NCI-H1930 (cell line): ENCODE results near the gene ROBO4.

Experiments
- DNase-seq, 2 experiments: peaks; one replicate each; lab custom pipeline; 2025; lab: John Stamatoyannopoulos, UW

ROBO4 gene

DNA sequence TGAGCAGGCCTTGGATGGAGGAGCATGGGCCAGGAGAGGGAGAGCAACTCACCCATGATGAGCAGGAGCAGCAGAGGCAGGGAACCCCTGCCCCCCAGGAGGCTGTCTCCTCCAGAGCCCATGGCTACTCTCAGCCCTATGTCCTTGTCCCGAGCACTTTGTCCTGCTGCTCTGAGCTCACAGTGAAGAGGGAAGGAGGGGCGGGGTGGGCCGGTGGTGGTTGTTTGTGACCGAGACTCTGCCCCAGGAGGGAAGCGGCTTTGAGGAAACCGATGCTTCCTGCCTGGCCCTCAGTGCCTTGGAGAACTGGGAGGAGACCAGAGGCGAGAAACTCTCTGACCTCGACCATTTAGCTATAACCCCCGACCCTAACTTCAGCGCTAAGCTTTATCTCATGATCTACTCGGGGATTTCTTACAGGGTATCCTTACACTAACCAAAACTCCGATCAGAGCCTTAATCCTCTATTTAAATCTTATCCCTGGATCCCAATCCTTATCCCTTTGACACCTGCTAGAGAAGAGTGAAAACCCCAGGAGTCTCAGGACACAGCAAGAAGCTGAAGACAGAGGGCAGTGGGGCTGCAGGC lies at the start of gene ROBO4:
ROBO4 (minus strand) TSS at position 192 of the 589 bp plus-strand sequence; CDS start at position 122, 70 bp downstream.
- DNase-seq = no peak

DNA sequence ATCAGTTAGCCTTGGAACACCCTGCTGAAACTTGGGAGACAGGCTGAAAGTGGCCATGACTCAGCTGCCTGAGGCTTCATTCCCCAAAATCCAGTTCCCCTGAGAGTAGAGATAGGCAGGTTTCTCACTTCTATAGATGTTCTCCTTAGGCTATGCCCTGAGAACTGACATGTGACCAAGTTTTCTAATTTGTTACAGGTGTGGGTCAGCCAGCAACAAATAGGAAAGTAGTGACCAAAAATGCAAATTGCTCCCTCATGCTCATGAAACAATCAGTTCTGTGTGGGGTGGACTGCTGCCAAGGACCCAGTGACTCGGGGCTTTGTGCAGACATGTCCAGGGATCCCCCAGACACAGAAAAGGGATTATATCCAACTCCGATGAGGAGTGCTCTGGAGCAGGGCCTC lies 49.1 kb upstream of the ROBO4 start:
- DNase-seq = no peak

DNA sequence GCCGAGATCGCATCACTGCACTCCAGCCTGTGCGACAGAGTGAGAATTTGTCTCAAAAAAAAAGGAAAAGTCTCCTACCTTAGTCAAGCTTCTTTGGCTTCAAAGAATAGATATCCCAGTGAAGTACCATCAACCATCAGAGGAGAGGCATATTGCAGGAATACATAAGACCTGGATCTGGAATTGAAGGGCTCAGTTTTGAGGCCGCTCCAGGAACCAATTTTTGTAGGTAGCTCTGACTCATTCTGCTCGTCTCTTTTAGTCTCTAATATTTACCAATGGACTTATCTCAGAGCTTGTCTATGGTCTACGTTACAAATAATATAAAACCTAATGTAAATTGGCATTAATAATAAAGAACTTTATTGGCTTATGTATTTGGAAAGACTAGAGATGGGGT lies 48.2 kb upstream of the ROBO4 start:
- no peak for DNase-seq

DNA sequence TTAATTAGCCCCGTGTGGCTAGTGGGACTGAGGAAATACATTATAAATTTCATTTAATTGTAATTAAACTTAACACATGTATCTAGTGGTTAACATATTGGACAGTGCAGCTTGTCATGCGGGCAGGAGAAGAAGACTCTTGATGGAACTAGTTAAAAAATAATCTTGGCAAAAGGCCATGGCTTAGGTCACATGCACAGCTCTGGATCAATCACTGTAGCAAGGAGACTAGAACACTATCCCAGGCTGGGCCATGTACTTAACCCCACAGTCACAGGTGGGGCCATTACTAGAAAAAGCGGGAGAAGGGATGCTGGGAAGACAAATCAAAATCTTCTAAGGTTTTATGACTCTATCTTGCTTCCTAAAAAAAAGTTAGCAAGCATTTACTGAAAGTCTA lies 46.9 kb upstream of the ROBO4 start:
- no peak for DNase-seq

DNA sequence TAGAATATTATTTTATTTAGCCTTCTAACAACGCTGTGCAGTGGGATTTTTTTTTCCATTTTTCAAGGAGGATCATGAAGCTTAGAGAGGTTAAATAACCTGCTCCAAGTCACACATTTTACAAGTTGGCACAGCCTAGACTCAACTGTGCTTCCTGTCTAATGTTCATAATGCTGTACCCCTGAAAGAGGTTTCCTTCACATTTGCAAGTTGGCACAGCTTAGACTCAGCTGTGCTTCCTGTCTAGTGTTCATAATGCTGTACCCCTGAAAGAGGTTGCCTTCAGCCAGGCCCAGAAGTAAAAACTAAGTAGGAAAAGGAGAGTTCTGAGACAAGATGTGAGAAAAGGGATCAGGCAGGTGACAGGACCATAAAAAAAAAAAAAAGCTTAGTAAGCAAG lies 46.1 kb upstream of the ROBO4 start:
- no peak for DNase-seq

DNA sequence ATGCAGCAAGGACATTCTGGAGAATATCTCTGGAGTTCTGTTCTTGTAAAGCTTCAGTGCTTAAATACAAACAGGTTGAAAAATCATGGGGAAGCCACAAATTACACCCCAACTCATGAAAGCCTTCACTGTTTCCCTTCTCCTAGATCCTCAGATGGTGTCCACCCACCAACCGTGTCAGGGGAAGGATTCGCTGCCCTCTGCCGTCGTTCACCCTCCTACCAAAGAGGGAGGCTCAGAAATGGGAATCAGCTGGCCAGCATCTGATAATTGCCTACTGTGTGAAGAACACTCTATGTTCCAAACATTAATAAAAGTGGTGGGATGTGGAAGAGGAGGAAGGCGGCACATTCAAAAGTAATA lies 45.6 kb upstream of the ROBO4 start:
- no peak for DNase-seq

DNA sequence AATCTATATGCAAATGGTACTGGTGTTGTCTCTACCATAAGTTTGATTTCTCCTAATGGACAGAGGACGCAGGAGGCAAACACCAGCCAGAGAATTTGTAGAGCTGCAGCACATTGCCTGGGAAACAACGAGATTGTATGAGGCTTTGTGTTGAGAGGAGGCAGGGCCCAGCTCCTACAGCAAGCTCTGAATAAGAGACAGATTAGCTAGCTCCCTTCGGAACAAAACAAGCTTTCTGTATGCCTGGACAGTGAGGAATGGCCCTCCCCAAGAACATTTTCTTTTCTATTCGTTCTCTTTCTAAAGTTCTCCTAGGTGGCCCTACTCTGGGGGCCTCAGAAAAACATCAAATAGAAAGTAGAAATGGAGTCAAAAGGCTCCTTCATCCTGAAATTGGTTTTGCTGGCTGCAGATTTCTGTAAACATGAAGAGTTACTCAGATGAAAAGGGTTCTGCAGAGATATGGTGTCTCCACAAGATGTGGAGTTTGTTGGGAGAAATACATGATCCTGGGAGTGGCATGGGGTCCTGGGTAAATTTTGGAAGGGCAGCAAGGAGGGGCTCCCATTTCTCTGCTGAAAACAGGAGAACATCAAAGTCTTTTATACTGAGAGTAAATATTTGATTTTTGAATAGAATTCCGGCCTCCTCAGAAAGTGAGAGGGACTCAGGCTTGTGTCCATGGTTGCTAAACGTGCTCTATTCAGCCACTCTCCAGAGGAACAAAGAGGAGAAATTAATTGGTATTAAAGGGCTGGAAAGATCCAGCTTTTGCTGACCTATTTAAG lies 45.0 kb upstream of the ROBO4 start:
- DNase-seq = no peak

DNA sequence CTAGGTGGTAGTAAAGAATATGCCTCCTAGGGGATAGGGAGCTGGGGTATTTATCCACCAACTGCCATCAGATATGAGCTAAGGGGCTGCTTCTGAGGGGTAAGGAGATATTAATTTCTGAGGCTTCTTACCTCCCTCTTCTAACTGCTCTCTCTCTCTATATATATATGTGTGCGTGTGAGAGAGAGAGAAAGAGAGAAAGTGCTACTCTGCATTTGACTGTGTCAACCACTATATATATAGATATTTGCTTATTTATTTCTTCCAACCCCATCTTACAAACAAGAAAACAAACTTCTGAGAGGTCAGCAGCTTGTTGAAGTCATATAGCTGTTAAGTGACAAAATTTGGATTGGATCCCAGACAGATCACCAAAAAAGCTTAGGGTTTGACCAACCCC lies 44.0 kb upstream of the ROBO4 start:
- no peak for DNase-seq

DNA sequence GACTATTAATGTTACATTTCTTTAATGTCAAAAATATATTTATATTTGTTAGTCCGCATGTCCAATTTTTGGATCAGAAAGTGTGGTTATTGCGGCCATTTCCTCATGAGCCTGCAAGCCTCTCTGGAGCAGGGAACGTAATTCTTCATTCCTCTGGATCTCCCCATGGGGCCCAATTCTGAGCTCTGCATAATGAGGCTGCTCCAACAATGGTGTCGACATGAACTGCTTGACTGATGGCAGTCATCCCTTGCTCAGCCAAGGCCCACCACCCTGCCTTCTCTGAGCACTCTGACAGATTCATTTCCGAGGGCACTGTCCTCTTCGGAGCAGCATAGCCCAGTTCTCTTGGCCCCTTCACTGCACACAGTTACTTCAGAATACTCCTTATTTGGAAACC lies 41.3 kb upstream of the ROBO4 start:
- DNase-seq = no peak

DNA sequence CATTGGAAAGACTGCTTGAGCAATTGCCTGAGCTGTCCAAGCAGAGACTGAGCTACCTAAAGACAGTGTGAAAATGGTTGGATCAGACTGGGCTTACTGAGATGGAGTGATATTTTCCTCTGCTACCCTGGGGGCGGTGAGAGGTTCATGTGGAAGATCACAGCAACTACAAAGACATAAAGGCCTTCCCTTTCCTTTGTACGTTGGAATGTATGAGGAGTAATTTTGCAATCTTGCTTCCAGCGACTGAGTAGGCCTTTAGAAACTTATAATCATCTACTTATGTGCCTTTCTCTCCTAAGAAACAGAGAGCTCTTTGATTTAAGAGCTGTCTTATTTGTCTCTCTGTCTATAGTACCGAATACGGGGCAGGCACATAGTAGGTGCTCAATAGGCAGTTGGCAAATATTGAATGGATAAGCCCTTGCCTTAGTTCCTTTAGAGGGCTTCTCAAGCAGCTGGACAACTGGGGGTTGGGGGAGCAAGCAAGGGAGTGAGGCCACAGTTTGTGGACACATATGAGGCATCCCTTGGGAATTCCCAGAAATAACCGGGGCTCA lies 40.6 kb upstream of the ROBO4 start:
- DNase-seq = no peak

DNA sequence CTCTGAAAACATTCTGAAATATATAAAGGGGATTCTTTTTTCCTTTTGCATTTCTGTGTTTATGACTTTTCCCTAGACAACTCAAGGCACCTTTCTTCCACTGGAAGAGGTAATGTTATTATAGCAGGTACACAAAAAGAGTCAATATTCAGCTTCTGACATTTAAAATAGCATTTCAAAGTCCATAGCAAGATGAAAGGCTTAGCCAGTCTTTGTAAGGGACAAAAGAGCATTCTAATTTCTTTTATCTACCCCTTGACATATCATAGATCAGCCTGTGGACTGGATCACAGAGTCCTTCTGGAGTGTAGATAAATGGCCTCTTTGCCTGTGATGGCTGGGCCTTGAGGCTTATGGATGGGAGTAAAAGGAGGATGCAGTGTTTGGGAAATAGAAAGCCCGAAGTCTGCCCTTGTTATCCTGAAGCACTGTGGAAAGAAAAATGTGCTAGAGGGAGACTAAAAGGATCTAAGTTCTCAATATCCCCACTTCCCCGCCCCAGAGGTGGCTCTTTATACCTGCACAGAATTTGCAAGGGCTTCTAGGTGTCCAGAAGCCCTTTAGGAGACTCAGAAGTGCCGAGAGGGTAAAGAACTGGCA lies 39.8 kb upstream of the ROBO4 start:
- DNase-seq = no peak

DNA sequence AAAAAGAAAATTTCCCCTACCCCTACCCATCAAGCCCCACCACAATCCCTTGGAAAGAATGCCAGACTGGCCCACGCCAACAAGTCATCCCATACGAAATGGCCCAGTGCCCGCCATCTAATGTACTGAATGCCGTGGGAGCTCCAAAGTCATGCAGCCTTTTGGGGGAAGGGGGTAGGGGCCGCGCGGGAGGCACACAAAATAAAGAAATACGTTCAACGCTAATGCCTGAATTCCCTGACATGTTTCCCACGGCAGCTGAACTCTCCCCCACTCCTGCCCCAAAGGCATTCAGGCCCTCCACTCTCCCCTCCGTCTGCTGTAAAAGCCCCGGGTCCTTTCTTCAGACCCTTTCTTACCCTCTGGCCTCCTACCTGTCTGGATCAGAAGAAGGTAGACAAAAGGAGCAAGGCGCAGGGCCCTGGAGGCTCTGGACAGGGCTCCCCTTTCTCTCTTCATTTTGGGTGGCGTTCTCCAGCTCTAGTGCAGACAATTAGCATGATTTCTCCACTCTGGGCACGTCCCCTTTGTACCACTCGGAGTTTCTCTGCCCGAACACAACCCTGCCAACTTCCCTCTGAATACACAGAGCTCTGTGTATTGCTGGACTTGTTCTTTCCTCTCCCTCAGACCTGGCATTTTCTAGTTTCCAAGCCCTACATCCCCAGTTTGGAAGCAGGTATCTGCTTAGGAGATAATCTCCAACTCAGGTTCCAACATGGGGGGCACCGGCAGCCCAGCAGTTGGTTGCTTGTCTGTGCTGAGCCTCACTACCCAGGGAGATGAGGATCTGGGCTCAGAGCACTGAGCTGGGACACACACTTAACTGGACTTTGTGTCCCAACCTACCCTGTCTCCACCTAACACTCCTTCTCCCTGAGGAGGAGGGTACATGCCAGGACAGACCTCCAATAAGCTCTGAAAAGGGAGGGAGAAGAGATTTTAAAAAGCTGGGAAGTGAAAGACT lies 38.2 kb upstream of the ROBO4 start, which contains the start of gene HEPACAM:
HEPACAM (minus strand) TSS at position 500 of the 967 bp plus-strand sequence; CDS start at position 459, 41 bp downstream.
- no peak for DNase-seq

DNA sequence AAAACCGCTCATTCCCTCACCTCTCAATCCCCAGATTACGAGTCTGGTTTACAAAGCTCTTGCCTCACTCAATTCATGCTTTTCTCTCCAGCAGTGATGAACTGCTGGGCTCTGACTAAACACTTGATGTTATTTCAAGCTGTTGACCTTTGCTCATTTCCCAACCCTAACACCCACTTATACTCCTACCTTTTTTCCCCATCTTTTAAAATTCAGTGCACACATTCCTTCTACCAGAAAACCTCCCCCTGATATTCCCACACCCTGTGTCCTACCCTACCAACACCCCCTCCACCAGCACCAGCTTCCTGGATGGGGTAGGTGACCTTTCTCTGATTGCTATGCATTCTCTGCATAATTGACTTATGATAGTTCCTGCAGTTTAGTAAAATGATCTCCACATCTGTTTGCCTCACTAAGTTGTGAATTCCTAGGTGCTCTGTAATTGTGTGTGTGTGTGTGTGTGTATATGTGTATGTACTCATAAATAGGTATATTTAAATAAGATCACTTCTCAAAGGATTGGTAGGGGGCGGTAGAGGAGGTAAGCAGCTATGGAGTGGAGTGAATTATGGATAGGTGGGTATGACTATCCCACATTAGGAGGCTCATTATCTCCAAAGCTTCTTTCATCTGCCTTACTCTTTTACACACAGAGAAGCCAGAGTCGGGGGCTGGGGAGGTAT lies 37.3 kb upstream of the ROBO4 start:
- no peak for DNase-seq

DNA sequence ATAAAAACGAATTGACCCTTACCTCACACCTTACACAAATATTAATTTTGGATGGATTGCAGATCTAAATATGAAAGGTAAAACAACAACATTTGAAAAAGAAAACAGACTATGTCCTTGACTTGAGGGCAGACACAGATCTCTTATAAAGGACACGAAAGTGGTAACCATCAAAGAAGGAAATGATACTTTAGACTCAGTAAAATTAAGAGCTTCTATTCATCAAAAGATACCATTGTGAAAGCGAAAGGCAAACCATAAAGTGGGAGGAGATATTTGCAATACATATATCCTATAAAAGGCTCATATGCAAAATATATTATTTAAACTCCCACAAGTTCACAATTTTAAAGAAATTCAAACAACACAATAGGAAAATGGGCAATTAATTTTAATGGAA lies 33.1 kb upstream of the ROBO4 start:
- DNase-seq = no peak

DNA sequence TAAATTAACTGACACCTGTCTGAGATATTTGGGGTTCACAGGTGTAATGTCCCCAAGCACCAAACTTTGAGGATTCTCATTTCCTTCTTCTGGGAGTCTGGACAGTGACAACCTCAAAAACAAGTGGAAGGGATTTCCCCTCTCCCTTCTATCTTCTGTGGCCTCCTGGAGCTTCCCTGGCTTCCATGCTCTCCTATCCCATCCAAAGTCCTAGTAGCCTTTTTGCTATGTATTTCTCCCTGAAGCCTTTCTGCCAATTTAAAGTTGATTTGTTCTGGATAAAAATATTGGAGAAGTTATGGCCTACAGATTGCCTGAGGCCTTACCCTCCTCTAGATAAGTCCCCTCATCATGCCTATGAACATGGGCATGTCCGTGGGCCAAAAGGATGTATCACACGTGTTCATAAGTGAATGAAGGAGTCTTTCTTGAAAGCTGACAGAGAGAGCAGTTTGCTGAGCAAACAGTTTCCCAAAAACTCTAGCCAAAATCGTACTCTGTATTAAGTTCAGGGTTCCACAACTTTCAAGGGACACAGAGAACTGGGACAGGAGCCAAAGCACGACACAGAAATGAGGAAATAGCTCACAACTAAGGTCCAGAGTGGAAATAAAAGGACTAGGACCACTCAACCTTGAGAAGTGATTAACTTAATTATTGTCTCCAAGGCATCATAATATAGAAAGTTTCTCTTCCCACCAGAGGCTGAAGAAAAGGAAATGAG lies 31.4 kb upstream of the ROBO4 start:
- no peak for DNase-seq

DNA sequence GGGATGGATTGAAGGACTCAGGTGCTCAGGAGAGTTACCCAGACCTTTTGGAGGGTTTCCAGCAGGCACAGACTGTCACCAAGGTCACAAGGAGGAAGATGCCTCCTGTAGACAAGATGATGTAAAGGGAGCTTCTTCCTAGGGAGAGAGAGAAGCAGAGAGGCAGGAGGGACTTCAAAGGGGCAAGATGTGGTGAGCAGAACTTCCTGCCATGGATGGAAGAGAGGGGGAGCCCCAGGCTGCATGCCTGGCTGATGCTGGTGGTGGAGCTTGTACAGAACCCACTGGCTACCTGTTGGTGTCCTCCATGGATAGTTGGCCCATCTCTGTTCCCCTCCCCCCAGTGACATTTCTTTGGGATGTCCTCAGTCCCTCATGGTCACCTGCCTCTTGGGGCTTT lies 25.6 kb upstream of the ROBO4 start:
- no peak for DNase-seq

DNA sequence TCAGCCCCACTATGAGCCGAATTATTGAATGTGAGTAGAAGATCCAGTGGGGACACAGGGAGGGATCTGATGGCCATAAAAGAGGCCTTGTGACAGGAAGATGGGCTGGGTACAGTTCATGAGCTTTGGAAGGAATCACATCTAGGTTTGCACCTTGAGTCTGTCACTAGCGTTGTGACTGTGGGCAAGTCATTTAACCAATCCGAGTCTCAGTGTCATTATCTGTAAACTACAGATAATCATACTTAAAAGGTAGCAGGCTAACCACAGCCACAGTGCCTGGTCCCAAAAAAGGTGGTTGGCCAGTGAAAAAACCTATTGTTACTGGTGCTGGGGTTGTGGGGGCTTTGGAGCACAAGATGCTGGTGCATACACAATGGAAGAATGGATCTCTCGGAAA lies 25.2 kb upstream of the ROBO4 start:
- no peak for DNase-seq

DNA sequence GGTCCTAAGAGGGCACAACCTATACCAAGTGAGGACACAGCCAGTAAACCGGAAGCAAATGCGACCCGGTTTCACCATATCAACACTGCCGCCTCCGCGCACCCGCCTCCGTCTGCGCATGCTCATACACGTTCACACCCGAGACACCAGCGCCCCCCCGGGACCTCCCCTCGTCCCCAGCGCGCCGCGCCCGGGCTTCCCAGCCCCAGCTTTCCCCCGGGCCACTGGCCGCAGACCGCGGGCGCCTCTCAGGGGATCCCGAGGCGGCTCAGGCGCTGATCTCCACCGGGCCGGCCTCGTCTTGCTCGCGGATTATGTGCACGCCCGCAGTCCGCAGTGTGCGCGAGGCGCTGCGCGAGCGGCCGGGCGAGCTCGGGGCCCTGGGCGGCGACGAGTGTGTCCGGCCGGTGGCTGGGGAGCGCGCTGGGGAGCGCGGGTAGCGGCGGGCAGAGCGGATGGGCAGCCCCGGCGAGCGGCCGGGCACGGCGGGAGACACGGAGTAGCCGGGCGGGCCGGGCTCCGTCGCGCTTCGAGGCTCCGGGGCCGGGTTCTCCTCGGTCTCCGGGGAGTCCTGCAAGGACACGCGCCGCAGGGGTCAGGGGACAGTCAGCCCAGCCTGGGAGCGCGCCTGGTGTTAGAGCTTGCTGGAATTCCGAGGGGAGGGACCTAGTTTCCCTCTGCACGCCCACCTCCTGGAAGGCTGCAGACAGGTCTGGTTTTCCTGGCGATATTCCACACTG lies 23.4 kb upstream of the ROBO4 start:
- peak; percentile 60 to 73 for DNase-seq

DNA sequence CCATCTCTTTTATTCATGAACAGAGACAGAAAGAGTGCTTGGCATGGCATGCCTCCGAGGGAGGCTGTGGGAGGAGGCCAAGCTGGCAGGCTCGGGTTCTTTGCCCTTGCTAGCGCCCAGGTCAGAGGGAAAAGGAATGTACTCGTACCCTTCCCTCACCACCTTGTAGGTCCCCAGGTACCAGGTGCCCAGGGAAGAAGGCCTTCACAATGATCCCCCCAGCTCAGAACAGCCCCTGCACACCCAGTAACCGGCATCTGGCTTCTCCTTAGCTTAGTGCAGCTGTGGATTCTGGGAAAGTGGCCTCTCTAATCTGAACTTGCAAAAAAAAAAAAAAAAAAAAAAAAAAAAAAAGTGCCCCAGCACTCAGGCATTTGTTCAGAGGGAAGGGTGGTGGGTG lies 22.7 kb upstream of the ROBO4 start:
- DNase-seq = no peak

DNA sequence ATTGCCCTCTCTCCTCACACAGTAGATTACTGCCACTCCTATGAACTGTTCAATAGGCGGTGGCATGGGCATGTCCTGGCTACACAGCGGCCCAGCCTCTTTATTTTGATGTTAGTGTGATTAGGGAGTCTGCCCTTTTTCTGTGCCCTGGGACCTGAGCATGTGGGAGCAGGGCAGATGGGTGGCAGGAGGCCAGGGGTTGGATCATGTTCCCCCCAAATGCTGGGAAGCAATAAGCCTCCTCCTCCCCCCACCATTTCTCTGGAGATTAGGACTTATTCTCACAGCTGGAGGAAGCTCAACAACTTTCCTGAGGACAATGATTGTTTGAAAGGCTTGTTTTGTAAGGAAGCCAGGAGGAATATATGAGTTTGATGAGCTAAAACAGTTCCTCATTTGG lies 22.2 kb upstream of the ROBO4 start:
- DNase-seq = no peak
